Neural crest cell (in vitro differentiated cells): ENCODE results near the gene OLFML2A. TPM values are rescaled to one million over a fixed set of nuclear protein-coding genes. Genes with fewer than 3 reads are reported as not detected.
A peak's percentile ranks its signal among the peaks of the same experiment; 100 is the strongest.

Experiments
- DNase-seq: peaks from one replicate; pipeline ENCODE4 v3.0.0; 2021; ENCODE audit warnings: low read depth, mixed read lengths, low spot score
- H3K27ac Mint-ChIP-seq: one replicate; pipeline ENCODE4 v1.8.0; 2021; ENCODE audit warnings: mild to moderate bottlenecking, mixed read lengths; ENCODE audit not compliant: unreplicated experiment
- H3K27me3 Mint-ChIP-seq: 2 replicates; pipeline ENCODE4 v1.8.0; 2021; ENCODE audit warnings: low read depth, mild to moderate bottlenecking, mixed read lengths
- H3K36me3 Mint-ChIP-seq: 2 replicates; pipeline ENCODE4 v1.8.0; 2021; ENCODE audit warnings: low read depth, mild to moderate bottlenecking, mixed read lengths
- H3K4me1 Mint-ChIP-seq: 2 replicates; pipeline ENCODE4 v1.8.0; 2021; ENCODE audit warnings: mixed read lengths
- H3K4me3 Mint-ChIP-seq: one replicate; pipeline ENCODE4 v1.8.0; 2021; ENCODE audit warnings: mild to moderate bottlenecking, mixed read lengths
- H3K9me3 Mint-ChIP-seq: 2 replicates; pipeline ENCODE4 v1.8.0; 2021; ENCODE audit warnings: mixed read lengths
- total RNA-seq: library from RNA; stranded (reverse); gene quantifications from 2 replicates; pipeline ENCODE4 v1.2.1, GENCODE V29; 2021
- TF ChIP-seq, protein P1 (sequence below): fragments of 200-600 bp; sonication (generic); conservative IDR thresholded peaks from 2 replicates; pipeline ENCODE4 v1.5.0; 2021; ENCODE audit warnings: antibody characterized with exemption, mild to moderate bottlenecking

Gene OLFML2A
- total RNA-seq, 1 donor from 2014 or later = 0.14 TPM

DNA sequence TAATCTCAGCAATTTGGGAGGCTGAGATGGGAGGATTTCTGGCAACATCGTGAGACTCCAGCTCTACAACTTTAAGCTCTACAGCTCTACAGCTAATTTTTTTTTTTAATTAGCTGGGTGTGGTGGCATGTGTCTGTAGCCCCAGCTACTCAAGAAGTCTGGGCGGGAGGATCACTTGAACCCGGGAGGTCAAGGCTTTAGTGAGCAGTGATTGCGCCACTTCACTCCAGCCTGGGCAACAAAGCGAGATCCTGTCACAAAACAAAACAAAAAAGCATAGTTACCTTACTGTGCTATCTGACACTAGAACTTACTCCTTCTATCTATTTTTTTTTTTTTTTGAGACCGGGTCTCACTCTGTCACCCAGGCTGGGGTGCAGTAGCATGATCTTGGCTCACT, 70.0 kb downstream of the OLFML2A start:
- Mint-ChIP-seq H3K27me3 (no peaks in the 10 kb centered on the region), H3K27ac (no peak overlapping the region), H3K36me3 (no peaks in the 10 kb centered on the region), H3K4me3 (no peak overlapping the region), H3K4me1 (peaks cover 6% of the 10 kb centered on the region), H3K9me3 (no peaks in the 10 kb centered on the region)
- no peak for DNase-seq
- TF ChIP-seq, protein P1, sequence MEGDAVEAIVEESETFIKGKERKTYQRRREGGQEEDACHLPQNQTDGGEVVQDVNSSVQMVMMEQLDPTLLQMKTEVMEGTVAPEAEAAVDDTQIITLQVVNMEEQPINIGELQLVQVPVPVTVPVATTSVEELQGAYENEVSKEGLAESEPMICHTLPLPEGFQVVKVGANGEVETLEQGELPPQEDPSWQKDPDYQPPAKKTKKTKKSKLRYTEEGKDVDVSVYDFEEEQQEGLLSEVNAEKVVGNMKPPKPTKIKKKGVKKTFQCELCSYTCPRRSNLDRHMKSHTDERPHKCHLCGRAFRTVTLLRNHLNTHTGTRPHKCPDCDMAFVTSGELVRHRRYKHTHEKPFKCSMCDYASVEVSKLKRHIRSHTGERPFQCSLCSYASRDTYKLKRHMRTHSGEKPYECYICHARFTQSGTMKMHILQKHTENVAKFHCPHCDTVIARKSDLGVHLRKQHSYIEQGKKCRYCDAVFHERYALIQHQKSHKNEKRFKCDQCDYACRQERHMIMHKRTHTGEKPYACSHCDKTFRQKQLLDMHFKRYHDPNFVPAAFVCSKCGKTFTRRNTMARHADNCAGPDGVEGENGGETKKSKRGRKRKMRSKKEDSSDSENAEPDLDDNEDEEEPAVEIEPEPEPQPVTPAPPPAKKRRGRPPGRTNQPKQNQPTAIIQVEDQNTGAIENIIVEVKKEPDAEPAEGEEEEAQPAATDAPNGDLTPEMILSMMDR = no peak

- H3K36me3 Mint-ChIP-seq = no peaks in the 10 kb centered on the region
- DNase-seq = no peak
- TF ChIP-seq, protein P1 = no peak
- peak overlapping the region; percentile 33 for H3K4me3 Mint-ChIP-seq
- no peak overlapping the region for H3K27ac Mint-ChIP-seq
- no peaks in the 10 kb centered on the region for H3K9me3 Mint-ChIP-seq
- peaks cover 12% of the 10 kb centered on the region for H3K4me1 Mint-ChIP-seq
- peaks cover under 1% of the 10 kb centered on the region for H3K27me3 Mint-ChIP-seq
These were observed 72.9 kb downstream of the OLFML2A start for GRCh38 chr9:124849801-124850200.

DNA sequence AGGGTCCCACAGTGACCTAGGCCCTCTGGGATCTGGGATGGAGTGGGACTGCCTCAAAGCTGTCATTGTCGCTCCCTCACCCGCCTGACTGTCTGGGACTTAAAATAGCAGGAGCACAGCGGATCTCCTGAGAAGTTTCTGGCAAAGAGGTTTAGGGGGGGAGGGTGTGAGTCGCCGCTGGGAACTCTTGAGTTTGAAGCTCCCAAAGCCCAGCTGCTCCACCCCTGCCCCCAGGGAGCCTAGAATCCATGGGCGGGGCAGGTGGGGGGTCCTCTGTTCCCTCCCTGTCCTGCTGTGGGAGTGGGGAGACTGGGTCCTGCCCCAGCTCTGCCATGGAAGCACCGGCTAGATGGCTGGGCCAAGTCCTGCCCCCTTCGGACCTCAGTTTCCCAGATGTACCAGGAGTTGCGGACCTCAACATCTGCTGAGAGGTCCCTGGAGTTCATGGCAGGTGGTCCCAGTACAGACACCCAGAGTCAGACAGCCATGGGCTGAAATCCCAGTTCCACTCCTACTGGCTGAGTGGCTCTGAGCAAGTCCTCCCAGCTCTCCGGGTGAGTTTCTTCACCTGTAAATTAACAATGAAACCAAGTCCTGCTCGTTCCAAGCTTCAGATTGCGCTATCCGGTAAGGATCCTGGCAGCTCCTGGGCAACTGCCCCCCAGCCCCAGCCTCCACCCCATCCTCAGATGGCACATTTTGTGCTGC, 75.3 kb downstream of the OLFML2A start:
- Mint-ChIP-seq H3K36me3 (peaks cover under 1% of the 10 kb centered on the region), H3K4me3 (peak overlapping the region; percentile 84), H3K4me1 (peaks cover 17% of the 10 kb centered on the region), H3K27me3 (peaks cover 5% of the 10 kb centered on the region), H3K27ac (peak overlapping the region; percentile 53), H3K9me3 (no peaks in the 10 kb centered on the region)
- TF ChIP-seq, protein P1 = no peak
- no peak for DNase-seq

GRCh38 chr9:124852829-124853531, 76.0 kb downstream of the OLFML2A start, which contains the start of gene WDR38:
TSS of gene WDR38 (plus strand) at chr9:124853460. CDS start at chr9:124853532, 72 bp downstream.
- TF ChIP-seq, protein P1 = peak; percentile 100
- peaks cover 4% of the 10 kb centered on the region for H3K36me3 Mint-ChIP-seq
- peaks cover 17% of the 10 kb centered on the region for H3K4me1 Mint-ChIP-seq
- peaks cover 5% of the 10 kb centered on the region for H3K27me3 Mint-ChIP-seq
- peak within 1 kb of the TSS; percentile 84 for H3K4me3 Mint-ChIP-seq
- peak within 1 kb of the TSS; percentile 53 for H3K27ac Mint-ChIP-seq
- peak; percentile 72 for DNase-seq
- H3K9me3 Mint-ChIP-seq = no peaks in the 10 kb centered on the region

DNA sequence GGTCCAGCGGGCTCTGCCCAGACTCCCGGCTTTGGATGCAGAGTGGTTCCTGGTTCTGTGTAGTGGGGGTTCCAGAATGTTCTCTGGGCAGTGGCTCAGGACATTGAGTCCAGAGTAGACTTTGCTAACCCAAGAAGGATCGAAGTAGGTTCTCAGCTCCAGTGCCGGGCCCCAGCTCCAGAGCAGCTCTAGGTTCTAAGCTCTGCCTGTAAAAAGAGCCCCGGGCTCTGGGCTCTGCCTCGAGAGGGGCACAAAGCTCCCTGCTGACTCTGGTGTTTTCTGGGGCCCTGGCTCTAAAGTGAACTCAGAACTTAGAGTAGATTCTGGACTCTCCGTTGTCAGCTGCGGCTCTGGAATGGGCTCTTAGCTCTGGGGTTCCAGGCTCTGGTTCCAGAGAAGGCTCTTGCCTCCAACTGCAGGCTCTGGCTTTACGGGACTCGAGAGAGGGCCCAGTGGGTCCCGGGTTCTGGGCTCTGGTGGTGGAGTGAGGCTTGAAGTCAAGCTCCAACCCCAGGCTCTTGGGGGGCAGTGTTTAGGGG, 76.7 kb downstream of the OLFML2A start:
- Mint-ChIP-seq H3K27me3 (peaks cover 5% of the 10 kb centered on the region), H3K4me3 (peak overlapping the region; percentile 61), H3K27ac (no peak overlapping the region), H3K9me3 (no peaks in the 10 kb centered on the region), H3K36me3 (peaks cover 4% of the 10 kb centered on the region), H3K4me1 (peaks cover 17% of the 10 kb centered on the region)
- TF ChIP-seq, protein P1 = no peak
- DNase-seq = no peak
